ENCODE results near the gene CD44. TPM values are rescaled to one million over a fixed set of nuclear protein-coding genes. Genes with fewer than 3 reads are reported as not detected.
A peak's percentile ranks its signal among the peaks of the same experiment; 100 is the strongest.

CD44 gene
- total and polyA plus RNA-seq, 5 donors from 2014 or later: 441 to 1,181 (median 497) TPM

DNA sequence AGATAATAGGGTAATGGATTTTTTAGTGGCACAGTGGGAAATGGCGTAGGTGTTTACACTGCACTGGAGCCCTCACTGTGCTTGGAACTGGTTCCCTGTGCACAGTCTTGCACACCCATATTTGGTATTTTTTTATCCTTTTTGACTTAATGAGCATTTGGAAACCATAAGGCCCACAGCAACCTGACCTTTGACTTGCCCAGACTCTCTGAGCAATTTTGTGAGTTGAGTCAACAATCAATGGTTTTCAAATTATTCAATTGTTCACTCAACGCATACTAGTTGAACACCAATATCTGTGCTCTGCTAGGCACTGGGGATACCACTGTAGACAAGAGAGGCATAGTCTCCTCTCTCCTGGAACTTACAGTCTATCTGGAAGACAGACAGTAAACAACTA, 14.3 kb downstream of the CD44 start:
- Mint-ChIP-seq H3K9me3 (peaks cover 0 to 2% (median 0%) of the 10 kb centered on the region in 7 donors), H3K4me3 (peak overlapping the region; percentile 27 to 94 (median 45)), H3K27ac (peak overlapping the region; percentile 84 to 100 (median 94)), H3K36me3 (peaks cover 64% of the 10 kb centered on the region), H3K4me1 (peaks cover 55 to 100% (median 93%) of the 10 kb centered on the region in 4 donors), H3K27me3 (no peaks in the 10 kb centered on the region)
- Histone ChIP-seq H3K27me3 (ENCODE audit: control insufficient read depth, insufficient read depth, low read length) (no peaks in the 10 kb centered on the region), H3K4me3 (ENCODE audit: low read depth, low read length) (peak overlapping the region; percentile 70), H3K9me3 (ENCODE audit: control insufficient read depth in 2 of 2, low read length in 2 of 2) (no peaks in the 10 kb centered on the region), H3K4me1 (ENCODE audit: control insufficient read depth, insufficient read depth, low read length, poor library complexity, severe bottlenecking) (peaks cover 100% of the 10 kb centered on the region), H3K27ac (ENCODE audit: insufficient read depth, low read length, poor library complexity, severe bottlenecking) (peak overlapping the region; percentile 99), H3K36me3 (ENCODE audit: control insufficient read depth, insufficient read depth, low read length) (peaks cover 59% of the 10 kb centered on the region)
- ATAC-seq (ENCODE audit: low read depth in 2 of 2) (no peak), DNase-seq (no peak)

DNA sequence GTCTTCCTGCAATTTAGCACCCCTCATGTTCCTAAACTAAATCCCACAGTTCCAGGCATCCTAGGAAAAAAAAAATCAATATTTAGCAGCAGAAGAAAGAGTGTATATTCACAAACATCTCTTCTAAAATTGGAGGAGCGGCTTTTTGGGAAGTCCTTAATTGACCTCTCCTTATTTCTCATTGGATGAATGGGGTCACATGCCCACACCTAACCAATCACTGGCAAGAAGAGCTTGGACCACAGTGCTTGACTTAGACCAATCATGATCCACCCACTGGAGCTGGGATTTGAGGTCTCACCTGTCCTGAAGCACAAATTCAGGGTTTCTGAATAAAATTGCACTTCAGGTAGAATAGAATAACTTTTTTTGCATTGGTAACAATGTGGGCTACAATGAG, 16.0 kb downstream of the CD44 start:
- Mint-ChIP-seq H3K4me3 (peak overlapping the region; percentile 6 to 94 (median 55)), H3K4me1 (peaks cover 47 to 100% (median 90%) of the 10 kb centered on the region in 4 donors), H3K27ac (peak overlapping the region; percentile 84 to 100 (median 94)), H3K9me3 (peaks cover 0 to 2% (median 0%) of the 10 kb centered on the region in 7 donors), H3K27me3 (no peaks in the 10 kb centered on the region), H3K36me3 (peaks cover 50% of the 10 kb centered on the region)
- Histone ChIP-seq H3K27ac (ENCODE audit: insufficient read depth, low read length, poor library complexity, severe bottlenecking) (peak overlapping the region; percentile 99), H3K27me3 (ENCODE audit: control insufficient read depth, insufficient read depth, low read length) (no peaks in the 10 kb centered on the region), H3K36me3 (ENCODE audit: control insufficient read depth, insufficient read depth, low read length) (peaks cover 57% of the 10 kb centered on the region), H3K9me3 (ENCODE audit: control insufficient read depth in 2 of 2, low read length in 2 of 2) (no peaks in the 10 kb centered on the region), H3K4me3 (ENCODE audit: low read depth, low read length) (peak overlapping the region; percentile 70), H3K4me1 (ENCODE audit: control insufficient read depth, insufficient read depth, low read length, poor library complexity, severe bottlenecking) (peaks cover 100% of the 10 kb centered on the region)
- DNase-seq: no peak
- ATAC-seq (ENCODE audit: low read depth in 2 of 2): no peak

DNA sequence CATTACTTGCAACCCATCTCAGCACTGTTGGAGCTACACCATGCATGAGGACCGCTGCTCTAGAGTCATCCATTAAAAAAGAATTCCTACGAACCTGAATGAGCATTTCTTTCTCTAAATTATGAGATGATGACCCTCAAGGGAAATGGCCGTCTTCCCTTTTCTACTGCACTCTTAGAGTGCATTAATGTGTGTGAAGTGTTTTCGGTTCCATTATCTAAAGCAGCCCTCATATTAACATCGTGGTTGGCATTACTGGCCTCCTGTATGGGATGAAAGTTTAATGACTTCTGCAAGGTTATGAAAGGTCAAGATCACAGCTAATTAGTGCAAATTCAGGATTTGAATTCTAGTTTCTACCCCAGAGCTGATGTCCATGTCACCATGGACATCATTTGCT, 16.7 kb downstream of the CD44 start:
- Mint-ChIP-seq H3K4me1 (peaks cover 53 to 100% (median 91%) of the 10 kb centered on the region in 4 donors), H3K27ac (peak overlapping the region in 2 of 3 donors; percentile 84 to 100)
- ATAC-seq (ENCODE audit: low read depth in 2 of 2): no peak

DNA sequence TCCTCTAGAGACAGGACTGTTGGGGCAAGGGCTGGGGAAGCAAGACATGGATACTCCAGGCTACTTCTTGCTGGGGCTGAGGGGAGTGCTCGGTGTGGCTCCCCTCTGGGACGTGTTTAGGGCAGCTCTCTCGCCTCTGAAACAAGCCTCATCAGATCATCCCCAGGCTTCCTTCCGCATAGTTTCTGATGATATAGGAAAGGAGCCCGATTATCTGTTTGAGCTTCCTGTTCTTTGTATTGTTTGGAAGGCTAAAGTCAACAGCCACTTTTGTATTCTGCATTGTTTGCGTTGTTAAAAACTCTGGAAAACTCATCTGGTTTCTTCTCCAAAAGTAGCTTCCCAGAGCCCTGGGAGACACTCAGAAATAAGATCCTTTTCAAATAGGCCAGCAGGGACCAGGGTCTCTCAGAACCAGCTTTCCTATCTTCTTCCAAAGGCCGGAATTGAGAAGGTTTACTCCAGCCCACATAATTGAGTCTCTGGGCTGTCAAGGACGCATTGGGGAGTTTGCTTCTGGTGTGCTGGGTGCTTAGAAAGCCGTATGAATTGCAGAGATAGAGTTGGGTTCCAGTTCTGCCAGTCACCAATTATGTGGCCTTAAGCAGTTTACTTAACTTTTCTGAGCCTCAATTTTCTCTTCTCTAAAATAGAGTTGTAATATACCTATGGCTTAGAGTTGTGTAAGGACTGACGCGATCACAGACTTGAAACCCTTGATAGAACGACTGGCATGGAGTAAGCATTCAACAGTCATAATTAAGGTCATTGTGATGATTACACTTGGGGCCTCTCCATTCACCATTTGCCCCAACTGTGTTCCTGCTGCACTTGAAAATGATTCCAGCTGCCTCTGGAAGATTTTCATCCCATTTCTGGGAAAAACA, 19.1 kb downstream of the CD44 start:
- H3K27ac Mint-ChIP-seq: peak overlapping the region; percentile 89 to 100 (median 100)
- H3K27ac ChIP-seq (ENCODE audit: insufficient read depth, low read length, poor library complexity, severe bottlenecking): peak overlapping the region; percentile 99
- no peaks in the 10 kb centered on the region for H3K27me3 Mint-ChIP-seq

More for the DNA sequence above, 16.7 kb downstream of the CD44 start:
- peaks cover 53% of the 10 kb centered on the region for H3K36me3 Mint-ChIP-seq
- DNase-seq: no peak
- Histone ChIP-seq H3K36me3 (ENCODE audit: control insufficient read depth, insufficient read depth, low read length) (peaks cover 58% of the 10 kb centered on the region), H3K27ac (ENCODE audit: insufficient read depth, low read length, poor library complexity, severe bottlenecking) (peak overlapping the region; percentile 99), H3K4me1 (ENCODE audit: control insufficient read depth, insufficient read depth, low read length, poor library complexity, severe bottlenecking) (peaks cover 100% of the 10 kb centered on the region), H3K27me3 (ENCODE audit: control insufficient read depth, insufficient read depth, low read length) (no peaks in the 10 kb centered on the region), H3K4me3 (ENCODE audit: low read depth, low read length) (peak overlapping the region; percentile 70), H3K9me3 (ENCODE audit: control insufficient read depth in 2 of 2, low read length in 2 of 2) (no peaks in the 10 kb centered on the region)
- H3K4me3 Mint-ChIP-seq: peak overlapping the region; percentile 6 to 94 (median 55)
- peaks cover 0 to 2% (median 0%) of the 10 kb centered on the region in 7 donors for H3K9me3 Mint-ChIP-seq
- no peaks in the 10 kb centered on the region for H3K27me3 Mint-ChIP-seq

DNA sequence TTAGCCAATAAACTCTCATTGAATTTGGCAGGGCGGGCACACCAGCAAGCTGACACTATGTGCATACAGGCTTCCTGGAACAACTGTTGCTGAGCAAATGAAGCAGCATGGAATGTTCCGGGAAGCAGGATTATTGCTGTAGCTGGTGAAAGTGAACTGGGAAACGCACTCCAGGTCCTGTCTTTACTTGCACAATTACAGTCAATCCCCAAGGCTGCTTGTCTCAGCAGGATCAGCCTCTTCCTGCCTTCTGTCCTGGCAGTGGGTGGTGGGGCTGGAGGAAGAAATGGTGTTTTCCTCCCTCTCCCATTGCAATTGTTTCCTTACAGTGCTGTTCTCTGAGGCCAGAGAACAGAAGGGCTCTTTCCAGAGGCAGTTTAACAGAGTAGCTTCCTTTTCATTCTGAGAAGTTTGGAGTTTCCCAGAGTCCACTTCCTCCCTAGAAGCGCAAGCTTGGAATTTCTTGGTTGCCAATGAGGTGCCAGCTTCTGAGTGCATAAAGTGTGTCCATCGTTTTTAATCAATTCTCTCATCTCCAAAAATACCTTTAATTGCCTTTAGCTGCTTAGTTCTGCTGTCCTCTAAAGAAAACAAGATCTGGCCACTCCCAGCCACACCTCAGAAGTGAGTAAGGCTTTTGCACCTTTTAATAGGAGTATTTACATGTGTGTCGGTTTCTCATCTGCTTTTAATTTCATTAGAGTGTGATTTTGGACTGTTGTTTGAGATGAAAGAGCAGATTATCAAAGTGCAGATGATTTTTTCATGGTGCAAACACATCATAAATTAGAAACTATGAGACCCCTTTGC, 19.9 kb downstream of the CD44 start:
- ATAC-seq (ENCODE audit: low read depth in 2 of 2) (no peak), DNase-seq (no peak)
- H3K4me1 ChIP-seq (ENCODE audit: control insufficient read depth, insufficient read depth, low read length, poor library complexity, severe bottlenecking): peaks cover 100% of the 10 kb centered on the region
- H3K27ac ChIP-seq (ENCODE audit: insufficient read depth, low read length, poor library complexity, severe bottlenecking): peak overlapping the region; percentile 99
- H3K36me3 ChIP-seq (ENCODE audit: control insufficient read depth, insufficient read depth, low read length): peaks cover 45% of the 10 kb centered on the region
- no peaks in the 10 kb centered on the region for H3K27me3 ChIP-seq (ENCODE audit: control insufficient read depth, insufficient read depth, low read length)
- H3K9me3 Mint-ChIP-seq: peaks cover 0 to 2% (median 0%) of the 10 kb centered on the region in 7 donors
- H3K9me3 ChIP-seq (ENCODE audit: control insufficient read depth in 2 of 2, low read length in 2 of 2): no peaks in the 10 kb centered on the region
- peak overlapping the region; percentile 68 to 84 (median 72) for H3K4me3 Mint-ChIP-seq
- H3K4me1 Mint-ChIP-seq: peaks cover 52 to 100% (median 92%) of the 10 kb centered on the region in 4 donors
- no peaks in the 10 kb centered on the region for H3K27me3 Mint-ChIP-seq
- H3K4me3 ChIP-seq (ENCODE audit: low read depth, low read length): peak overlapping the region; percentile 70
- peaks cover 41% of the 10 kb centered on the region for H3K36me3 Mint-ChIP-seq
- peak overlapping the region; percentile 100 for H3K27ac Mint-ChIP-seq

More for the DNA sequence above, 19.1 kb downstream of the CD44 start:
- peak overlapping the region; percentile 21 to 74 (median 70) for H3K4me3 Mint-ChIP-seq
- Histone ChIP-seq H3K9me3 (ENCODE audit: control insufficient read depth in 2 of 2, low read length in 2 of 2) (no peaks in the 10 kb centered on the region), H3K36me3 (ENCODE audit: control insufficient read depth, insufficient read depth, low read length) (peaks cover 51% of the 10 kb centered on the region), H3K4me3 (ENCODE audit: low read depth, low read length) (peak overlapping the region; percentile 70), H3K4me1 (ENCODE audit: control insufficient read depth, insufficient read depth, low read length, poor library complexity, severe bottlenecking) (peaks cover 100% of the 10 kb centered on the region), H3K27me3 (ENCODE audit: control insufficient read depth, insufficient read depth, low read length) (no peaks in the 10 kb centered on the region)
- peaks cover 49% of the 10 kb centered on the region for H3K36me3 Mint-ChIP-seq
- no peak for DNase-seq
- H3K9me3 Mint-ChIP-seq: peaks cover 0 to 2% (median 0%) of the 10 kb centered on the region in 7 donors
- no peak for ATAC-seq (ENCODE audit: low read depth in 2 of 2)
- H3K4me1 Mint-ChIP-seq: peaks cover 54 to 100% (median 92%) of the 10 kb centered on the region in 4 donors

DNA sequence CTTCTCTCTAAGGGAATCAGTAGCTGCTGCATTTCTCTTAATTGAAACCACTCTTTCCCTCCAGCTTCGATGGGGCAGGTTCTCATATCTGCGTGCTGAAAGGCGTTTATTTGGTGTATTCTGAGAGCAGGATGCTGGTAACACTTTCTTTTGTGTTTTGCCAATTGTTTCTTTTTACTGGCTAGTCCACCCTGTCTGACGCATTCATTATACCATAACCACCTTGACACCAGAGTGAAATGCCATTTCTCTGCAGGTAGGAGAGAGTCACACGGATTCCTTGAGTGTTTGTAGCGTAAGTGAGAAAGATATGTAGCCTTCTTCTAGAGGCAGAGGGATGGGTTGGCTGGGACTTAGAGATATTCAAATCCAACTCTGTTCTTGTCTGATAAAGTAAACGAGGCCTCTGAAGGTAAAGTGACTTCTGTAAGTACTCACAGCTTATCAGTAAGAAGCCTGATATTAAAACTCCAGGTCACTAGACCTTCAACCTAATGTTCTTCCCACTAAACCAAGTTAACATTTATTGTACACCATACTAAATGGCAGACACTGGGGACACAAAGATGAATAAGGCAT, 21.4 kb downstream of the CD44 start:
- no peaks in the 10 kb centered on the region for H3K9me3 Mint-ChIP-seq
- ATAC-seq (ENCODE audit: low read depth in 2 of 2): peak; percentile 54 to 55

More for the DNA sequence above, 21.4 kb downstream of the CD44 start:
- Histone ChIP-seq H3K9me3 (ENCODE audit: control insufficient read depth in 2 of 2, low read length in 2 of 2) (no peaks in the 10 kb centered on the region), H3K4me1 (ENCODE audit: control insufficient read depth, insufficient read depth, low read length, poor library complexity, severe bottlenecking) (peaks cover 100% of the 10 kb centered on the region), H3K27me3 (ENCODE audit: control insufficient read depth, insufficient read depth, low read length) (no peaks in the 10 kb centered on the region), H3K27ac (ENCODE audit: insufficient read depth, low read length, poor library complexity, severe bottlenecking) (peak overlapping the region; percentile 99), H3K4me3 (ENCODE audit: low read depth, low read length) (peak overlapping the region; percentile 70), H3K36me3 (ENCODE audit: control insufficient read depth, insufficient read depth, low read length) (peaks cover 40% of the 10 kb centered on the region)
- H3K4me1 Mint-ChIP-seq: peaks cover 43 to 100% (median 88%) of the 10 kb centered on the region in 4 donors
- peak overlapping the region; percentile 100 for H3K27ac Mint-ChIP-seq
- no peaks in the 10 kb centered on the region for H3K27me3 Mint-ChIP-seq
- DNase-seq: peak in 2 of 3 donors; percentile 60 to 61
- H3K36me3 Mint-ChIP-seq: peaks cover 29% of the 10 kb centered on the region
- peak overlapping the region; percentile 43 to 74 (median 70) for H3K4me3 Mint-ChIP-seq

Data from CD4-positive, CD25-positive, alpha-beta regulatory T cell (primary cell).